Stomach (tissue), 4 donors: ENCODE data around the gene RGS6.

ENCODE experiments used
- CTCF ChIP-seq, 7 experiments: fragments of 450-650 bp in 4 of 7; fragments of 200-600 bp in 3 of 7; sonication (generic) in 3 of 7; IDR thresholded peaks; one replicate each; pipeline ENCODE4 v1.5.1; 2016 to 2019; ENCODE audit warnings: antibody characterized with exemption in 7 of 7, control low read depth in 2 of 7, mild to moderate bottlenecking in 1 of 7
- POLR2A ChIP-seq, 4 donors: fragments of 450-650 bp; IDR thresholded peaks; one replicate each; pipeline ENCODE4 v1.6.1; 2016; ENCODE audit warnings: antibody characterized with exemption in 4 of 4, control low read depth in 2 of 4, mild to moderate bottlenecking in 1 of 4, moderate library complexity in 1 of 4

- TF ChIP-seq POLR2A (IDR thresholded peaks at IDR 0.05) (no peak), CTCF (IDR thresholded peaks at IDR 0.05) (no peak)
These were observed 315.8 kb downstream of the RGS6 start for GRCh38 chr14:72247896-72248465.
